ENCODE results near the gene OR7G2.

GRCh38 chr19:9132422-9132821 is 25.1 kb upstream of the OR7G2 start:
- TF ChIP-seq CTCF (conservative IDR thresholded peaks at IDR 0.05 in 1 of 2, IDR thresholded peaks at IDR 0.05 in 1 of 2; ENCODE audit: low read depth in 1 of 2, low read length in 2 of 2) (no peak), EZH2 (IDR thresholded peaks at IDR 0.05; ENCODE audit: low read length, missing control alignments) (no peak)
